Ovary (tissue), 3 donors: Measurements from ENCODE around the gene SPRY1.

Experiments
- CTCF ChIP-seq, 3 donors: fragments of 450-650 bp in 2 of 3; fragments of 200-600 bp in 1 of 3; IDR thresholded peaks; one replicate each; pipeline versions ENCODE4 v1.5.1 to v1.8.0; 2016 to 2022; ENCODE audit warnings: antibody characterized with exemption in 3 of 3, mild to moderate bottlenecking in 1 of 3
- POLR2A ChIP-seq: fragments of 450-650 bp; IDR thresholded peaks from one replicate; pipeline ENCODE4 v1.6.1; 2017; ENCODE audit warnings: antibody characterized with exemption, mild to moderate bottlenecking, moderate library complexity
- donor health status: DM: no; HTN: no; CAD: no.

GRCh38 chr4:123386609-123387008 lies 10.0 kb upstream of the SPRY1 start:
- TF ChIP-seq CTCF (IDR thresholded peaks at IDR 0.05), result no peak
- no peak for TF ChIP-seq POLR2A
